ENCODE data around the gene IFITM2. TPM values are rescaled to one million over a fixed set of nuclear protein-coding genes. Genes with fewer than 3 reads are reported as not detected.
A peak's percentile ranks its signal among the peaks of the same experiment; 100 is the strongest.

The IFITM2 gene
- total RNA-seq, 1 donor from 2014 or later: 200 TPM

- intact Hi-C loops (cut with micrococcal nuclease): no loop called here
- DNase-seq: peak; percentile 29
- no peak for ATAC-seq
Observed at GRCh38 chr11:291281-292210, 16.1 kb upstream of the IFITM2 start.

DNA sequence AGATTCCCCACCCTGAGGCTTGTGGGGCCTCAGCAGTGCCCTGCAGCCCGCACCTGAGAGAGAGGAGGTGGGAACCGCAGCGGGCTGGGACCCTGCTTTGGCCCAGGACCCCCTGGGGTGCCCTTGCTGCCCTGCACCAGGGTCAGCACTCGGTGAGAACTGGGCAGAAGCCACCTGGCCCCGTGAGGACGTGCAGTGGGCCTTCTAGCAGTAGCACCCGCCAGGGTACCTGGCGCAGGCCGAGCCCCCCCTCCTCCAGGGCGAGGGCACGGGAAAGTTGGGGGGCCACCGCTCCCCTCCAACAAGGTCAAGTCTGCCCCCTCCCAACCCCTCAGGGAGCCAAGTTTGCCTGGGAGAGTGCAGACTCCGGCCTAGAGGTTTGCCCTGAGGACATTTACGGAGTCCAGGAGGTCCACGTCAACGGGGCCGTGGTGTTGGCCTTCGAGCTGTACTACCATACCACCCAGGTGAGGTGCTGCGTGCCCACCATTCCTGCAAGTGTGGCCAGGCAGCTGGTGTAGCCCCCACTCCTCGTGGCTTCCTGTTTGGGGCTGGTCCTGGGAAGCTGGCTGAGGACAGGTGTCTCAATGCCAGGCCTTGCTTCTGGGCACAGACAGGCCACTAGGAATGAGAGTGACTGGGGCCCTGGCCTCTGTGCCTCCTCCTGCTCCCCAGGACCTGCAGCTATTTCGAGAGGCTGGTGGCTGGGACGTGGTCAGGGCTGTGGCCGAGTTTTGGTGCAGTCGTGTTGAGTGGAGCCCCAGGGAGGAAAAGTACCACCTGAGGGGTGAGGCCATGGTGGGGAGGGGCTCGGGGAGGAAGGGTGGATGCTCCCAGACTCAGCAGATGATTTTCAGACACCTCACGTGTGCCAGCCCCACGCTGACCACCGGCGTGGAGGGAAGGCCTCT, 15.2 kb upstream of the IFITM2 start:
- DNase-seq: peak; percentile 29
- ATAC-seq: no peak
- intact Hi-C loops (cut with micrococcal nuclease): no loop called here

- DNase-seq: peak; percentile 29
- ATAC-seq: no peak
- intact Hi-C loops (cut with micrococcal nuclease): no loop called here
Observed at GRCh38 chr11:293271-293851, 14.3 kb upstream of the IFITM2 start.

DNA sequence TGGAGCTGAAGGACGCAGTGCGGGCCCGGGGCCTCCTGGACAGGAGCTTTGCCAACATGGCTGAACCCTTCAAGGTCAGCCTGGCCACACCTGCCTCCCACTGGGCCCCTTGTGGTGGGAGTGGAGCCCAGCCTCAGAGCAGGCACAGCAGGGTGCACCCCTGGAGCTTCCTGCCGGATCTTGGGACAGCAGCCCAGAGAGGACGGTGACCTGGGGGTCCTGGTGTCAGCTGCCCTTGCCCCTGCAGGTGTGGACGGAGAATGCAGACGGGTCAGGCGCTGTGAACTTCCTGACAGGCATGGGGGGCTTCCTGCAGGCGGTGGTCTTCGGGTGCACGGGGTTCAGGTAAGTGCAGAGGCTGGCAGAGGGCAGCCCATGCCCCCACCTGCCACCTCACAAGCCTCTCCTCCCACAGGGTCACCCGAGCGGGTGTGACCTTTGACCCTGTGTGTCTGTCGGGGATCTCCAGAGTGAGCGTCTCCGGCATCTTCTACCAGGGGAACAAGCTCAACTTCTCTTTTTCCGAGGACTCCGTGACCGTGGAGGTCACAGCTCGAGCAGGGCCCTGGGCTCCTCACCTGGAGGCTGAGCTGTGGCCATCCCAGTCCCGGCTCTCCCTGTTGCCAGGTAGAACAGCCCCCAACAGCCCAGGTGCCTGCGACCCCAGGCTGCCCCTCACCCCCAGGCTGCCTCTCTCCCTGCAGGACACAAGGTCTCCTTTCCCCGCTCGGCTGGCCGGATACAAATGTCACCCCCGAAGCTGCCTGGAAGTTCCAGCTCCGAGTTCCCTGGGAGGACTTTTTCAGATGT, 13.6 kb upstream of the IFITM2 start:
- intact Hi-C loops (cut with micrococcal nuclease): no loop called here
- no peak for ATAC-seq
- peak; percentile 26 for DNase-seq

DNA sequence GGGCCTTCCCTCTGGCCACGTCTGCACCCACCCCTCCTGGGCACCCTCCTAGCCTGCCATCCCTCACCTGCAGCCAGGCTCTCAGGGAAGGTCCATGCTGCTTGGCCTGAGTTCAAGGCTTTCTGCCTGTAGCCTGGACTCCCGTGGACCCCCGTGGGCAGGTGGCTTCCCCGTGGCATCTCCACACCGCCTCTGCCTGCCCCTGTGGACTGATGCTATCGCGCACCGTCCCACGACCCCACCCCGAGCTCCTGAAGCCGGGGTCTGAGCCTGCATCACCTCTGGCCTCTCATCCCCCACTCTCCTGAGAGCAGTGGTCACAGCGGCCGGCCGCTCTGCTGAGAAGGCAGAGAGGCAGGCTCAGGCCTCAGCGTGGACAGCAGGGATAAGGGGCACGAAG, 12.8 kb upstream of the IFITM2 start:
- ATAC-seq (no peak), DNase-seq (peak; percentile 28)
- intact Hi-C loops (cut with micrococcal nuclease): no loop called here

GRCh38 chr11:295351-296170, 12.1 kb upstream of the IFITM2 start:
- DNase-seq: peak; percentile 27
- no peak for ATAC-seq
- intact Hi-C loops (cut with micrococcal nuclease): no loop called here

DNA sequence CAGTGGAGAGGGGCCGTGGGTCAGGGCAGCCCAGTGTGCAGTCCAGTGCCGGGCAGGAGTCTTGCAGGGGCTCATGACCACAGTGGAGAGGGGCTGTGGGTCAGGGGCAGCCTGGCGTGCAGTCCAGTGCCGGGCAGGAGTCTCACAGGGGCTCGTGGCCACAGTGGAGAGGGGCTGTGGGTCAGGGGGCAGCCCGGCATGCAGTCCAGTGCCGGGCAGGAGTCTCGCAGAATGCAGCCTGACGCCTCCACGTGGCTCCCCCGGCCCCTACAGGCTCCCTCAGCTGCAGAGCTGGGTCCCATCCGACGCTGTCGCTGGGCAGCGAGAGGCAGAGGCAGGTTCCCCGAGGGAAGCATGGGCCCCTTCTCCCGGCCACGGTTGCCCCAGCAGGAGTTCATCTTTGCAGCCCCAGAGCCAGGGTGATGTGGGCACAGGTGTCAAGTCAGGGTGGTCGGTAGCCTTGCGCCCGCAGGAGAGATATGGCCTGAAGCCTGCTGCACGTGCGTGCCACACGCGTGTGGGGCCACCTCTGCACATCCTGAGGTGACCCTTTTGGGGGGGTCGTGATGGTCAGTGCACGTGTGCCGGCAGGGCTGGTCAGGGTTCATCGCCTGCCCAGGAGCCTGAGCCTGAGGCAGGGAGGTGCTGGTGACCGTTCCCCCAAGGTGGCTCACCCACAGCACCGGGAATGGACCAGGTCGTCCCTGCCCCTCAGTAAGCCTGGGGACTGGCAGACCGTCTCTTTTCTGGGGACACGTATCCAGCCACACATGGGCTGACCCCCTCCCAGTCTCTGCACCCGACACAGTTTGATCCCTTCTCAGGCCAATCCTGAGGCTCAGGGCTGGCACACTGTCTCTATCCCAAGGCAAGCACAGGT, 11.2 kb upstream of the IFITM2 start:
- ATAC-seq (no peak), DNase-seq (peak; percentile 27)
- intact Hi-C loops (cut with micrococcal nuclease): no loop called here

DNA sequence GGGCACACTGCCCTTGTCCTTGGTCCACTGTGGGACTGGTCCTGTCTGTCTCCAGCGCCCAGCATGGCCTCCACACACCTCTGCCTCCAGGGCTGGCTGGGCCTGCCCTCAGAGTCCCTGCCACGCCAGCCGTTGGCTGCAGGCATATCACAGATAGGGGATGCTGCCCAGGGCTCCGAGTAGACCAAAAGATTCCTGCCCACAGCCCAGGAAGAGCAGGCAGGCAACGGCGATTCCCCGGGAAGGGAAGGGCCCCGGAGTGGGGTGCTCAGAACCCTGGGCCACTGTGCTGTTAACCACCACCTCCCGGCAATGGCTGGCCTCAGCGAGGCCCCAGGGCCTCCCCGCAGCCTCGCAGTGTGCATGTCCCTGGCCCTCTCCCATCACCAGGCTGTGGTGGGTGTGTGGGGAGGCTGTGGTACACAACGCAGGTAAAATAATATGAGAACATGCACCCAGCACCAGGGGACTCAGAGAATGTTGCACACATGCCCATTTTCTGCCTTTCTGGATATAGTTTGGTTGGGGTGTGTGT, 10.5 kb upstream of the IFITM2 start:
- DNase-seq: peak; percentile 36
- ATAC-seq: peak; percentile 6
- intact Hi-C loops (cut with micrococcal nuclease): no loop called here

- peak; percentile 63 for DNase-seq
- intact Hi-C loops (cut with micrococcal nuclease): no loop called here
- peak; percentile 58 for ATAC-seq
Observed at GRCh38 chr11:297586-298405, 9.8 kb upstream of the IFITM2 start.

DNA sequence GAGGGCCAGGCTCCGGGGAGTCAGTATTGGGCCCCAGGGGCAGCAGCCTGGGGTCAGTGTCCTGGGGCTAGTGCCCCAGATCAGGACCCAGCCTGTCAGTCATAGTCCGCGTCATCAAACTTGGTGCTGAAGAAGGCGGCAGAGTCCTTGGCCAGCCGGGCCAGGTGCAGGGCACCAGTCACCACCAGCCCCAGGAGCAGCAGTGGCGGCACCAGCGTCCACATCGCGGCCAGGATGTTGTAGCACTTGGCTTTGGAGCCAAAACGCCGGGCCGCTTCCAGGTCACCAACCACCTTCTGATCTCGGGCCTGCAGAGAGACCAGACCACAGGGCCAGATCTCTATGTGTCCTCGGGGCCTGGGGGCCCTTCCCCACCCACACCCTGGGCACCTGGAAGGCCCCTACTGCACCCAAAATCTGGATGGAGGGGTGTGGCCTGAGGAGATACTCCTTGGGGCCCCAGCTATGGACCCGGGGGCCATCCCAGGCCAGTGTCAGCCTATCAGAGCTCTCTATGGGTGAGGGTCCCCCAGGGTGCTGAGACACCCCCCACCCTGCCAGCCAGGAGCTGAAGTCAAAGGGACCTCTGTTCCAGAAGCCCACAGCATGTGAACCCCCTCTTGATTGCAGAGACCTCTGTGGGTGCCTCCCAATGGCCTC, 9.1 kb upstream of the IFITM2 start:
- peak; percentile 3 for ATAC-seq
- DNase-seq: peak; percentile 44
- intact Hi-C loops (cut with micrococcal nuclease): no loop called here

DNA sequence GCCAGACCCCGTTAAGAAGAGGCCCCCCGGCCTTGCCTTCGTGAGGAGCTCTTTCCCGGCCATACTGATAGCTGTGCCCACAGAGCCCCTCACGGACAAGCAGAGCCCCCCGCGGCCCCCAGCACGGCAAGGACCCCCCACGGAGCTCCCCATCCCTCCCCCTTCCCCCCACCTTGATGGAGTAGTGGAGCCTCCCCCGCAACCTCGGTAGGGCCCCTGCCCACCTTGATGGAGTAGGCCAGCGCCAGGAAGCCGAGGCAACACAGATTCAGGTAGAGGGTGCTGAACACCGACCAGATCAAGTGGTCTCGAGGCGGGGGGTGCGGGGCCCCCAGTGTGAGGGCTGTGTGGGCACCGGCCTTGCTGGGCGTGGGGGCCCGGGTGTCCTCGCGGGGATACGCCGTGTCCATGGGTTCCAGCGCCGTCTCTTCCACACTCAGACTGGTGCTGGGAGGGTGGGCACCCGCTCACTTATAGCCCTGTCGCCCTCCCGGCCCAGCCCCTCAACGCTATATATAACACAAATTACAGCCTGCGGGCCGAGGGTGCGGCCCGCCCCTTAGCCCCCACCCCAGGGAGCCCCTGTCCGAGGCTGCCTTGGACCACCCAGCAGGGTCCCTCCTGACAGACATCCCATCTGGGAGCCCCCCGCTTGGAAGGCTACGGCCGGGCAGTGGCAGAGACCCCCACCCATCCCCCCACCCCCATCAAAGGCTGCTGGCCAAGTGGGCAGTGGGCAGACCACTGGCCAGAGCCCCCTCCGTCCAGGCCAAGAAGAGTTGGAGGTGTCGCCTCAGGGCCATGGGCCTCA, 8.3 kb upstream of the IFITM2 start, which contains the start of gene IFITM5:
TSS of gene IFITM5 (minus strand) at position 446 of the 811 bp plus-strand sequence. CDS start at position 410, 36 bp downstream.
- intact Hi-C loops (cut with micrococcal nuclease): no loop called here
- peak; percentile 33 for DNase-seq
- ATAC-seq: no peak

- intact Hi-C loops (cut with micrococcal nuclease): no loop called here
- ATAC-seq: no peak
- DNase-seq: peak; percentile 36
Observed at GRCh38 chr11:299951-300735, 7.5 kb upstream of the IFITM2 start.

- DNase-seq (no peak), ATAC-seq (no peak)
- intact Hi-C loops (cut with micrococcal nuclease): no loop called here
Observed at GRCh38 chr11:303363-303762, 4.3 kb upstream of the IFITM2 start.

DNA sequence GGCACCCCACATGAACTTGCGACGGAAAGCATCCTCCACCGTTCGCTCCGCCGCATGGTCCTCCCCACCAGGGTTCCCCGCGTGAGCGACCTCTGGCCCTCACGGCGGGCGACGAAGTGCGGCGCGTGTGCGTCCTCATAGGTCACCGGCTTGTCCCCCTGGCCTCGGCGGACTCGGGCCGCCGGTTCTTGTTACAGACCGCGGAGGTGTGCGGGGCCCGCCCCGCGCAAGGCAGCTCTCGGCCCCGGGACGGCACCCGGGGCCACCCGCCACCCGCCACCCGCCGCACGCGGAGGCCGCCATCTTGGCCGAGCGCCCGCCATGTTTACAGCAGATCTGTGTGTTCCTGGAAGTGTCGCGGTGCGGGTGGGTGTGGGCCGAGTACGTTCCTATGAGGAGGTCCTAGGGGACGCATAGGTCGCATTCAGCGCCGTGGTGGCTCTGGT, 3.5 kb upstream of the IFITM2 start:
- intact Hi-C loops (cut with micrococcal nuclease): no loop called here
- peak; percentile 41 for DNase-seq
- no peak for ATAC-seq

All from left ventricle myocardium superior (tissue), 1 donor.